ENCODE measurements around the gene ADCK2. TPM values are rescaled to one million over a fixed set of nuclear protein-coding genes. Genes with fewer than 3 reads are reported as not detected.

The ADCK2 gene
- total RNA-seq, 1 donor from 2014 or later, result 40.9 TPM

DNA sequence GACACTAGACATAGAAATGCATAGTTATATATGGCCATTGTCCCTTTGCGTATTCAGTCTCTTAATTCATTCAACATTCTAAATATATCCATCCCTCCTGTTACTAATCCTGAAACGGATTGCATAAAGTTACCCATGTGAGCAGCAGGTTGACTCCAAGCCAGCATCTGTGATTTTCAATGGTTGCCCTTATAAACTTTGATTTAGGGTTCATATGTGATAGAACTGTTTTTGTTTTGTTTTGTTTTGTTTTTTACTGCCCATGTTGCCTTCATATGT, 18.7 kb upstream of the ADCK2 start:
- DNase-seq (ENCODE audit: low read depth), result no peak
- Histone ChIP-seq H3K27me3 (ENCODE audit: control insufficient read depth, insufficient read depth, low read length) (no peaks in the 10 kb centered on the region), H3K4me3 (ENCODE audit: low read depth, low read length) (no peak overlapping the region), H3K36me3 (ENCODE audit: control insufficient read depth, insufficient read depth, low read length) (no peaks in the 10 kb centered on the region)
- TF ChIP-seq CTCF (IDR thresholded peaks at IDR 0.05; ENCODE audit: insufficient read depth, low read length, poor library complexity, severe bottlenecking), result no peak

GRCh38 chr7:140654661-140655060, 18.1 kb upstream of the ADCK2 start:
- H3K36me3 ChIP-seq (ENCODE audit: control insufficient read depth, insufficient read depth, low read length), result no peaks in the 10 kb centered on the region
- TF ChIP-seq CTCF (IDR thresholded peaks at IDR 0.05; ENCODE audit: insufficient read depth, low read length, poor library complexity, severe bottlenecking), result no peak
- no peaks in the 10 kb centered on the region for H3K27me3 ChIP-seq (ENCODE audit: control insufficient read depth, insufficient read depth, low read length)
- H3K4me3 ChIP-seq (ENCODE audit: low read depth, low read length), result no peak overlapping the region
- no peak for DNase-seq (ENCODE audit: low read depth)

DNA sequence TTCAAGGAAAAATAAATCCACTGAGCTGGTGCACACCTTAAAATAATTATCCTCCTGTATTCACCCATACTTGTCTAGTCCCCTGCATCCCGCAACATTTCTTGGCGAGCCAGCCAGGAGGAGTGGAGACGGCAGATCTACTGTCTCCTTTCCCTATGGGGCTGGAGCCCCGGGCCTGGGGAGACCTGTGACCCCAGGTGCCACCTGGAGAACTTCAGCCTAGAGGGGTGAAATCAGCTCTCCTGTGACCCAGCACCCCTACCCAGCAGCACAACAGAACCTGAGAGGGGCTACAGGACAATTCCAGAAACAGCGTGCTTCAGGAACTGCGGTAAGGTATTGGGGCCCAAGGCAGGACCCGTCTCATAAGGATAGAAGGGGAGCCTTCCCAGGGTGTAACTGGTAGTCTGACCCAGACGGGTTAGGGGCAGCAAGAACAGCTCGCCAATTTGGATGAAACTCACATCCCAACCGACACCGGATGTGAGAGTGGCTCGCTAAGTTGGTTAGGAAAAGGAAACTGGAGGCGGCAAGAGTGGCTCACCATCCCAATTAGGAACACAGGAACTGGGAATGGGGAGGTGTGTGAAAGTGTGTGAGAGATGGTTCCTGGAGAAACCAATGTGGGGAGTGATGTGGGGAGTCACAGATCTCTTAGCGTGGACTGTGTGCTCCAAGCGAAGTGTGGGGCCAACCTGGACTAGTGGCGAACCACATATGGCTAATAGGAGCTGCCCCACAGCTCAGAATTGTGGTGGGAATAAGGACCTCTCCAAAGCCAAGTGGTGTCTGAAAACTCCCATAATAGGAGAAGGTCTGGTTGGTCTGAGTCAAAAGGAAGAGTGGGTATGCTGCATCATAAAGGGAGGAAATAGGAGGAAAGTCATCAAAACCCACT, 17.0 kb upstream of the ADCK2 start:
- TF ChIP-seq CTCF (IDR thresholded peaks at IDR 0.05; ENCODE audit: insufficient read depth, low read length, poor library complexity, severe bottlenecking), result no peak
- Histone ChIP-seq H3K4me3 (ENCODE audit: low read depth, low read length) (no peak overlapping the region), H3K36me3 (ENCODE audit: control insufficient read depth, insufficient read depth, low read length) (no peaks in the 10 kb centered on the region), H3K27me3 (ENCODE audit: control insufficient read depth, insufficient read depth, low read length) (no peaks in the 10 kb centered on the region)
- no peak for DNase-seq (ENCODE audit: low read depth)

GRCh38 chr7:140656548-140657515, 15.9 kb upstream of the ADCK2 start:
- no peaks in the 10 kb centered on the region for H3K27me3 ChIP-seq (ENCODE audit: control insufficient read depth, insufficient read depth, low read length)
- H3K36me3 ChIP-seq (ENCODE audit: control insufficient read depth, insufficient read depth, low read length), result no peaks in the 10 kb centered on the region
- no peak for DNase-seq (ENCODE audit: low read depth)
- H3K4me3 ChIP-seq (ENCODE audit: low read depth, low read length), result no peak overlapping the region
- no peak for TF ChIP-seq CTCF (IDR thresholded peaks at IDR 0.05; ENCODE audit: insufficient read depth, low read length, poor library complexity, severe bottlenecking)

- no peak for DNase-seq (ENCODE audit: low read depth)
- no peak for TF ChIP-seq CTCF (IDR thresholded peaks at IDR 0.05; ENCODE audit: insufficient read depth, low read length, poor library complexity, severe bottlenecking)
- H3K4me3 ChIP-seq (ENCODE audit: low read depth, low read length), result no peak overlapping the region
Observed at GRCh38 chr7:140657891-140658290, 14.9 kb upstream of the ADCK2 start.

More at GRCh38 chr7:140657891-140658290, 14.9 kb upstream of the ADCK2 start:
- no peaks in the 10 kb centered on the region for H3K27me3 ChIP-seq (ENCODE audit: control insufficient read depth, insufficient read depth, low read length)
- H3K36me3 ChIP-seq (ENCODE audit: control insufficient read depth, insufficient read depth, low read length), result no peaks in the 10 kb centered on the region

Data from kidney epithelial cell (primary cell).